Mesothelial cell of epicardium (in vitro differentiated cells): ENCODE data around the gene CEACAM19. TPM values are rescaled to one million over a fixed set of nuclear protein-coding genes. Genes with fewer than 3 reads are reported as not detected.

Experiments
- DNase-seq, 2 experiments: peaks; one replicate each; pipeline ENCODE4 v3.0.0; 2021; ENCODE audit warnings: low spot score in 2 of 2; ENCODE audit not compliant: unreplicated experiment in 2 of 2
- H3K27ac Mint-ChIP-seq: 2 replicates; pipeline ENCODE4 v1.8.0; 2021; ENCODE audit warnings: mixed read lengths
- H3K27me3 Mint-ChIP-seq: 2 replicates; pipeline ENCODE4 v1.8.0; 2021; ENCODE audit warnings: low read depth, mixed read lengths
- H3K36me3 Mint-ChIP-seq: 2 replicates; pipeline ENCODE4 v1.8.0; 2021; ENCODE audit warnings: mixed read lengths
- H3K4me1 Mint-ChIP-seq: 2 replicates; pipeline ENCODE4 v1.8.0; 2021; ENCODE audit warnings: mixed read lengths
- H3K4me3 Mint-ChIP-seq: 2 replicates; pipeline ENCODE4 v1.8.0; 2021; ENCODE audit warnings: mild to moderate bottlenecking, moderate library complexity, mixed read lengths
- H3K9me3 Mint-ChIP-seq: 2 replicates; pipeline ENCODE4 v1.8.0; 2021; ENCODE audit warnings: mixed read lengths
- total RNA-seq: library from RNA; stranded (reverse); gene quantifications from 3 replicates; pipeline ENCODE4 v1.2.1, GENCODE V29; 2021
- TF ChIP-seq, protein P1 (sequence below): fragments of 200-600 bp; sonication (generic); IDR thresholded peaks from one replicate; pipeline ENCODE4 v1.5.0; 2021; ENCODE audit warnings: antibody characterized with exemption; ENCODE audit not compliant: unreplicated experiment

Gene CEACAM19
- total RNA-seq, 1 donor from 2014 or later = 11.2 TPM

DNA sequence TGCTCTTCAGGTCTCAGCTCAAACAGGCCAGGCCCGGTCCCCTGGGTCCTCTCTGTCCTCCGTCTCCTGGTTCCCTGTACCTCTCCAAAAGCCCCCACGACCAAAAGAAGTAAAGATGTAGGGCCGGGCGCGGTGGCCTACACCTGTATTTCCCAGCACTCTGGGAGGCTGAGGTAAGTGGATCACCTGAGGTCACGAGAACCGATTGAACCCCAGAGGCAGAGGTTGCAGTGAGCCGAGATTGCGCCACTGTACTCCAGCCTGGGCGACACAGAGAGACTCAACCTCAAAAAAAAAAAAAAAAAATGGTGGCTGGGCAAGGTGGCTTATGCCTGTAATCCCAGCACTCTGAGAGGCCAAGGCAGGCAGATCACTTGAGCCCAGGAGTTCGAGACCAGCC lies 55.2 kb downstream of the CEACAM19 start:
- peaks cover 8% of the 10 kb centered on the region for H3K4me1 Mint-ChIP-seq
- no peaks in the 10 kb centered on the region for H3K27me3 Mint-ChIP-seq
- DNase-seq = no peak
- no peaks in the 10 kb centered on the region for H3K36me3 Mint-ChIP-seq
- no peak overlapping the region for H3K27ac Mint-ChIP-seq
- no peaks in the 10 kb centered on the region for H3K9me3 Mint-ChIP-seq
- TF ChIP-seq, protein P1, sequence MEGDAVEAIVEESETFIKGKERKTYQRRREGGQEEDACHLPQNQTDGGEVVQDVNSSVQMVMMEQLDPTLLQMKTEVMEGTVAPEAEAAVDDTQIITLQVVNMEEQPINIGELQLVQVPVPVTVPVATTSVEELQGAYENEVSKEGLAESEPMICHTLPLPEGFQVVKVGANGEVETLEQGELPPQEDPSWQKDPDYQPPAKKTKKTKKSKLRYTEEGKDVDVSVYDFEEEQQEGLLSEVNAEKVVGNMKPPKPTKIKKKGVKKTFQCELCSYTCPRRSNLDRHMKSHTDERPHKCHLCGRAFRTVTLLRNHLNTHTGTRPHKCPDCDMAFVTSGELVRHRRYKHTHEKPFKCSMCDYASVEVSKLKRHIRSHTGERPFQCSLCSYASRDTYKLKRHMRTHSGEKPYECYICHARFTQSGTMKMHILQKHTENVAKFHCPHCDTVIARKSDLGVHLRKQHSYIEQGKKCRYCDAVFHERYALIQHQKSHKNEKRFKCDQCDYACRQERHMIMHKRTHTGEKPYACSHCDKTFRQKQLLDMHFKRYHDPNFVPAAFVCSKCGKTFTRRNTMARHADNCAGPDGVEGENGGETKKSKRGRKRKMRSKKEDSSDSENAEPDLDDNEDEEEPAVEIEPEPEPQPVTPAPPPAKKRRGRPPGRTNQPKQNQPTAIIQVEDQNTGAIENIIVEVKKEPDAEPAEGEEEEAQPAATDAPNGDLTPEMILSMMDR = no peak
- H3K4me3 Mint-ChIP-seq = no peak overlapping the region

DNA sequence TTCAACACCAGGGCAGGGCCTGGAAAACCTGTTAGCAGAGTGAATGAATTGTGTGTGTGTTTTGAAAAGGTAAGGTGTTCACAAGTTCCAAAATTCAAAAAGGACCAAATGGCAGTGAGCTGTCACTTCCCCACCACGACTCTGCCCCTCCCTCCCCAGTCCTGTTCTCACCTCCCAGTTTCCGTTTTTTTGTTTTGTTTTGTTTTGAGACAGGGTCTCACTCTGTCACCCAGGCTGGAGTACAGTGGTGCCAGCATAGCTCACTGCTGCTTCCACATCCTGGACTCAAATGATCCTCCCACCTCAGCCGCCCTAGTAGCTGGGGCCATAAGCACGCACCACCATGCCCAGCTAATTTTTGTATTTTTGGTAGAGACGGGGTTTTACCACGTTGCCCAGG lies 56.9 kb downstream of the CEACAM19 start:
- Mint-ChIP-seq H3K4me1 (no peaks in the 10 kb centered on the region), H3K27ac (no peak overlapping the region), H3K9me3 (no peaks in the 10 kb centered on the region), H3K27me3 (no peaks in the 10 kb centered on the region), H3K36me3 (no peaks in the 10 kb centered on the region), H3K4me3 (no peak overlapping the region)
- TF ChIP-seq, protein P1 = no peak
- no peak for DNase-seq

DNA sequence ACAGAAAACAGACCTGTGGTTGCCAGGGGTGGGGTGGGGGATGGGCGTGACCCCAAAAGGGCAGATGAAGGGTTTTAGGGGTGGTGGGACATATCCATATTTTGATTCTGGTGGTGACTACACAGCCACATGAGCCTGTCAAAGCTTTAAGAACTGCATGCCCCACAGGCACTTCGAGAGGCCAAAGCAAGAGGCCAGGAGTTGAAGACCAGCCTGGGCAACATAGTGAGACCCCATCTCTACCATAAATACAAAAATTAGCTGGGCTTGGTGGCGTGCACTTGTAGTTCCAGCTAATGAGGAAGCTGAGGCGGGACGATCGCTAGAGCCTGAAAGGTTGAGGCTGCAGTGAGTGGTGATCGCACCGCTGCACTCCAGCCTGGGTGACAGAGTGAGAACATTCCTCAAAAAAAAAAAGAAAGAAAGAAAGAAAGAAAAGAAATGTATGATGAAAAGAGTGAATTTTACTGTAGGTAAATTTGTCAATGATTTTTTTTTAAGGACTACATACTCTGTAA lies 58.3 kb downstream of the CEACAM19 start:
- Mint-ChIP-seq H3K4me1 (no peaks in the 10 kb centered on the region), H3K4me3 (no peak overlapping the region), H3K27me3 (no peaks in the 10 kb centered on the region), H3K36me3 (no peaks in the 10 kb centered on the region), H3K27ac (no peak overlapping the region), H3K9me3 (no peaks in the 10 kb centered on the region)
- DNase-seq = no peak
- TF ChIP-seq, protein P1 = no peak

DNA sequence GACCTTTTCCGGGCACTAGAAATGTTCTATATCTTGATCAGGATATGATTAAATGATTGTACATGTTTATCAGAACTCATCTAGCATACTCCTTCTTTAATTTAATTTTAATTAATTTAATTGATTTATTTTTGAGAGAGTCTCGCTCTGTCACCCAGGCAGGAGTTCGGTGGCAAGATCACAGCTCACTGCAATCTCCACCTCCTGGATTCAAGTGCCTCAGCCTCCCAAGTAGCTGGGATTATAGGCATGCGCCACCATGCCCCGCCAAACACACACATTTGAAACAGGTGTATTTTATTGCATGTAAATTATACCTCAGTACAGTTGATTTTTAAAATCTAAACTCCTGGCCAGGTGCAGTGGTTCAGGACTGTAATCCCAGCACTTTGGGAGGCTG lies 59.8 kb downstream of the CEACAM19 start:
- Mint-ChIP-seq H3K9me3 (no peaks in the 10 kb centered on the region), H3K4me1 (no peaks in the 10 kb centered on the region), H3K27ac (no peak overlapping the region), H3K36me3 (no peaks in the 10 kb centered on the region), H3K27me3 (no peaks in the 10 kb centered on the region), H3K4me3 (no peak overlapping the region)
- no peak for DNase-seq
- TF ChIP-seq, protein P1 = no peak

DNA sequence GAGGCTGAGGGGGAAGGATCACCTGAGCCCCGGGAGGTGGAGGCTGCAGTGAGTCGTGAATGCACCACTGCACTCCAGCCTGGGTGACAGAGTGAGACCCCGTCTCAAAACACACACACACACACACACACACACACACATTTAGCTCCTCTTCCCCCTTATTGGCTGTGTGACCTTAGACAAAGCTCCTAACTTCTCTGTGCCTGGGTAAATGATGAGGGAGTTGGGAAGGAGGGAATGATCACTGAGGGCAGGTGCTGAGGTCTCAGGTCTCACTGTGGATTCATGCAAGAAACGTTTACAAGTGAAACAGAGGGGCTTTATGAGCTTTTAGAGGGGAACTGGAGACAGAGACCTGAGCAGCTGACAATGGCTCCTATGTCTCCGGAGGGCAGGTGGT lies 60.3 kb downstream of the CEACAM19 start:
- Mint-ChIP-seq H3K27me3 (no peaks in the 10 kb centered on the region), H3K27ac (no peak overlapping the region), H3K36me3 (no peaks in the 10 kb centered on the region), H3K4me1 (no peaks in the 10 kb centered on the region), H3K9me3 (no peaks in the 10 kb centered on the region), H3K4me3 (no peak overlapping the region)
- TF ChIP-seq, protein P1 = no peak
- no peak for DNase-seq
